Cardiac muscle cell (in vitro differentiated cells and primary cell): Measurements from ENCODE around the gene PDE10A. TPM values are rescaled to one million over a fixed set of nuclear protein-coding genes. Genes with fewer than 3 reads are reported as not detected.

ENCODE experiments used
- DNase-seq, 2 donors: peaks; one replicate each; pipeline versions ENCODE4 v3.0.0 to v3.0.0-alpha.2; 2010 to 2017; ENCODE audit warnings: low read depth in 1 of 2, low spot score in 1 of 2
- H3K27ac ChIP-seq: fragments of 200-600 bp; sonication (generic); 2 replicates; pipeline ENCODE4 v1.5.1; 2016
- H3K27me3 ChIP-seq: fragments of 200-600 bp; sonication (generic); 2 replicates; pipeline ENCODE4 v1.6.0; 2016; ENCODE audit warnings: control low read depth
- H3K36me3 ChIP-seq: fragments of 200-600 bp; sonication (generic); 2 replicates; pipeline ENCODE4 v1.5.1; 2016; ENCODE audit warnings: control low read depth
- H3K4me1 ChIP-seq: fragments of 200-600 bp; sonication (generic); 2 replicates; pipeline ENCODE4 v1.8.1; 2017; ENCODE audit warnings: low read depth, mild to moderate bottlenecking, mixed run types
- H3K4me3 ChIP-seq: fragments of 200-600 bp; sonication (generic); 2 replicates; pipeline ENCODE4 v1.5.1; 2016; ENCODE audit warnings: mild to moderate bottlenecking
- H3K9me3 ChIP-seq: fragments of 200-600 bp; sonication (generic); 2 replicates; pipeline ENCODE4 v1.5.1; 2017; ENCODE audit warnings: low read depth, mild to moderate bottlenecking, control low read depth
- polyA plus RNA-seq: library from polyadenylated mRNA; unstranded; fragments of >200 nt; fragmentation: Nextera tagmentation; extraction: Ambion mirVana; gene quantifications from 2 replicates; pipeline ENCODE4 v1.2.1, GENCODE V29; 2016
- total RNA-seq: library from RNA; depleted of rRNA; stranded (reverse); fragments of >200 nt; gene quantifications from 2 replicates; pipeline ENCODE4 v1.2.3, GENCODE V29; 2016
- TF ChIP-seq, protein P1 (sequence below): IDR thresholded peaks from 2 replicates; pipeline ENCODE4 v1.5.1; 2012; ENCODE audit warnings: low read depth, mild to moderate bottlenecking, low read length

Gene PDE10A
- total and polyA plus RNA-seq, 2 experiments from 2014 or later: 0.82 to 5.4 TPM

DNA sequence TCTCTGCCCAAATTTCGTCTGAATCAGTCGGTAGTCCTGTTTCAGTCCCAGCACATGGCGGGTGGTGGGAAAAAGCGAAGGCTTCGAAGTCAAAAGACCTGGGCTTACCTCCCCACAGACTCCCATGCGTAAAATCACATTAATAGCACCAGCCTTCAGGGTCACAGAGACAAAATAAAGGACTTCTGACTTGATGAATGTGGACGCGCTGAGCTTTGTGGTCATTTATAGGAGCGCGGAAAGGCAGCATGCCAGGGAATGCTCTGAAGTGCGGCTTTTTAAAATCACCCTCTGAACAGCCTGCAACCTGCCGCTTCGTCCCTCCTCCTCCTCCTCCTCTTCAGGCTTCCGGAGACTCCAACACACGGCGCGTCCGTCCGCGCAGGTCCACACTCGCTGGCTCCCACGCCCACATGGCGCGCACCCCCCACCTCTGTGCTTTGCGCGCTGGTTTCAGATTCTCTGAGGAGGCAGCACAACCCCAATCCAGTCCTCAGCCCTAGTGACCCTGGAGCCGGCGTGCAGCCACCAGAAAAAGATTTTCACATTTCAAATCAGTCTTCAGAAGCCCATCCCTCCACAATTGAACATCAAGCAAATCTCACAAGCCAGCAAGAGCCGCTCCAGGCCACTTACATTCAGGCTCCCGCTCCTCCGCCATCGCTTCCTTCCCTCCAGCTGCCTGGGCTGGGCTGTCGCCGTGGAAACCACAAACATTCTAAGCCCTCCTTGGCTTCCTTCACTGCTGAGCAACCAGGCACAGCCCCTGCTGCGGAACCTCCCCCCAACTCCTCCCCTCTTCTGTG is 353.9 kb downstream of the PDE10A start, which contains the start of gene C6orf118:
C6orf118 (minus strand) TSS at position 680 of the 806 bp plus-strand sequence; CDS start at position 661, 19 bp downstream.
- Histone ChIP-seq H3K9me3 (no peaks in the 10 kb centered on the region), H3K4me3 (peak within 1 kb of the TSS; percentile 24), H3K4me1 (no peaks in the 10 kb centered on the region), H3K27ac (no peak within 1 kb of the TSS), H3K27me3 (no peaks in the 10 kb centered on the region), H3K36me3 (no peaks in the 10 kb centered on the region)
- TF ChIP-seq, protein P1, sequence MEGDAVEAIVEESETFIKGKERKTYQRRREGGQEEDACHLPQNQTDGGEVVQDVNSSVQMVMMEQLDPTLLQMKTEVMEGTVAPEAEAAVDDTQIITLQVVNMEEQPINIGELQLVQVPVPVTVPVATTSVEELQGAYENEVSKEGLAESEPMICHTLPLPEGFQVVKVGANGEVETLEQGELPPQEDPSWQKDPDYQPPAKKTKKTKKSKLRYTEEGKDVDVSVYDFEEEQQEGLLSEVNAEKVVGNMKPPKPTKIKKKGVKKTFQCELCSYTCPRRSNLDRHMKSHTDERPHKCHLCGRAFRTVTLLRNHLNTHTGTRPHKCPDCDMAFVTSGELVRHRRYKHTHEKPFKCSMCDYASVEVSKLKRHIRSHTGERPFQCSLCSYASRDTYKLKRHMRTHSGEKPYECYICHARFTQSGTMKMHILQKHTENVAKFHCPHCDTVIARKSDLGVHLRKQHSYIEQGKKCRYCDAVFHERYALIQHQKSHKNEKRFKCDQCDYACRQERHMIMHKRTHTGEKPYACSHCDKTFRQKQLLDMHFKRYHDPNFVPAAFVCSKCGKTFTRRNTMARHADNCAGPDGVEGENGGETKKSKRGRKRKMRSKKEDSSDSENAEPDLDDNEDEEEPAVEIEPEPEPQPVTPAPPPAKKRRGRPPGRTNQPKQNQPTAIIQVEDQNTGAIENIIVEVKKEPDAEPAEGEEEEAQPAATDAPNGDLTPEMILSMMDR: no peak
- DNase-seq: peak; percentile 88 to 89

DNA sequence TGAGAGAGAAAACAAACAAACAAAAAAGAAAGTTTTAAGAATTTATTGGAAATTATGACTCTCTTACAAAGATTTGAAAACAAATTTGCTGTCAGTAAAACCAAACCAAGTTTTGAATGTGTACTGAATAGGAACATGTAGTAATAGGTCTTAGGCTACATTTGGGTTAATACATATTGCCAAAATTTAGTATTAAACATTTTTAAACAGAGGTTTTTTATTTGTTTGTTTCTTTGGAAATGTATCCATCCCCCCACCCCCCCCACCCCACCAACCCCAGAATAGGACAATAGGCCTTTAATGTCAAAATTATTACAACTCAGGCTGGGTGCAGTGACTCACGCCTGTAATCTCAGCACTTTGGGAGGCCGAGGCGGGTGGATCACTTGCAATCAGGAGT is 356.1 kb downstream of the PDE10A start:
- TF ChIP-seq, protein P1: no peak
- no peak for DNase-seq
- no peaks in the 10 kb centered on the region for H3K36me3 ChIP-seq
- H3K4me3 ChIP-seq: no peak overlapping the region
- no peaks in the 10 kb centered on the region for H3K9me3 ChIP-seq
- no peaks in the 10 kb centered on the region for H3K27me3 ChIP-seq
- H3K4me1 ChIP-seq: no peaks in the 10 kb centered on the region
- no peak overlapping the region for H3K27ac ChIP-seq

DNA sequence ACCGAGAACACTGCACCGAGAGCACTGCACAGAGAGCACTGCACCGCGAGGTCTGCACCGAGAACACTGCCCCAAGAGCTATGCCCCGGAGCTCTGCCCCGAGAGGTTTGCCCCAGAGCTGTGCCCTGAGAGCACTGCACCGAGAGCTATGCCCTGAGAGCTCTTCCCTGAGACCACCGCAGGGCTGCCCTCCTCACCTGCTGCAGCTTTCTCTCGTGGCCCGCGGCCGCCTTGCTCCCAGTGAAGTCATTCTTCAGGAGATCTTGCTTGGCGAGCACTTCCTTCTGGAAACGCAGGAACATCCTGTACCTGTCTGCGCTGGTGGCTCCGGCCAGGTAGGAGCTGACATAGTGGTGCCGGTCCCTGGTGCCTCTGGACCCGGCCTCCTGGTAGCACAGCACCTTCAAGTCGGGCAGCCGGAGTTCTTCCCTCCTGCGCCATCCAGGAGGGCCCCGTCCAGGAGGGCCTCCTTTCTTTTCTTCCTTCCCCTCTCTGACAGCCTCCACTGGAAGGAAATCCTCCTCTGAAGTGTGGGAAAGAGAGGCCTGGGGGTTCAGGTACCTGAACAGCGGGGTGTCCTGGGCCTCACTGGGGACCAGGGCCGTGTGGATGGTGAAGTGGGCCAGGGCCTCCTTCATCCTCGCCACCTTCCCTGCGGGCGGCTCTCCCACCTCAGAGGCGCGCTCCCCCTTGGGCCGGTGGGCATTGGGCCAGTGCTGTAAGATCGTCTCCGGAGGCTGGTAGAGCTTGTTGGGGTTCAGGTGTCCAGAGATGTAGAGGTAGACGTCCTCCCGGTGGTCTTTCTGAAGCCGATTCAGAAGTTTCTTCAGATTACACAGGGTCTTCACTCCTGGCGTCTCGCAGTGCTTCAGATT is 361.4 kb downstream of the PDE10A start:
- H3K27ac ChIP-seq: no peak overlapping the region
- TF ChIP-seq, protein P1: no peak
- H3K27me3 ChIP-seq: no peaks in the 10 kb centered on the region

DNA sequence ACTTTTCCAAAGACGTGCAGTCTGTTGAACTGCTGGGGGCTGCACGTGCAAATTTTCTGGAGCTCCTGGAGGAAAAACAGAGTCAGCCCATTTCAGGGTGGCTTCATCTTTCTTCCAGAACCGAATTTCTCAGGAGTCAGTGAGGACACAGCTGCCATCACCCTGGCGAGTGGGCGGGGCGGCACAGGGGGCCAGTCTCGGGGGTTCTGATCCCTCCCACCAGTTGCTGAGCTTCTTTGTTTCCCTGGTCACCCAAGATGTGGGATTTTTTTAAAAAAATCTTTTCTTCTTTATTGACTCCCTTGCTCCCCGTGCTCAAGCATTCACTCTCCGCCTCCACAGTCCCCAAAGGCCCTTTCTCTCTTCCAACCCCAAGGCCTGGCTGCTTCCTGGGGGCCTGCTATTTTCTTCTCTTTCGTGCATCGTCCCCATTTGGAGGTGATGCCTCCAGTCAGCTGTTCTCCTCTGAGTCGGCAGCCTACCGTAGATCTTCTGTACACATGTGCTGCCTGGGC is 362.6 kb downstream of the PDE10A start:
- H3K27me3 ChIP-seq: no peaks in the 10 kb centered on the region
- H3K9me3 ChIP-seq: no peaks in the 10 kb centered on the region
- H3K4me3 ChIP-seq: no peak overlapping the region
- TF ChIP-seq, protein P1: no peak
- no peaks in the 10 kb centered on the region for H3K36me3 ChIP-seq
- no peak for DNase-seq
- H3K4me1 ChIP-seq: no peaks in the 10 kb centered on the region
- no peak overlapping the region for H3K27ac ChIP-seq

More for the DNA sequence above, 361.4 kb downstream of the PDE10A start:
- no peaks in the 10 kb centered on the region for H3K36me3 ChIP-seq
- DNase-seq: no peak
- no peak overlapping the region for H3K4me3 ChIP-seq
- no peaks in the 10 kb centered on the region for H3K9me3 ChIP-seq
- no peaks in the 10 kb centered on the region for H3K4me1 ChIP-seq

DNA sequence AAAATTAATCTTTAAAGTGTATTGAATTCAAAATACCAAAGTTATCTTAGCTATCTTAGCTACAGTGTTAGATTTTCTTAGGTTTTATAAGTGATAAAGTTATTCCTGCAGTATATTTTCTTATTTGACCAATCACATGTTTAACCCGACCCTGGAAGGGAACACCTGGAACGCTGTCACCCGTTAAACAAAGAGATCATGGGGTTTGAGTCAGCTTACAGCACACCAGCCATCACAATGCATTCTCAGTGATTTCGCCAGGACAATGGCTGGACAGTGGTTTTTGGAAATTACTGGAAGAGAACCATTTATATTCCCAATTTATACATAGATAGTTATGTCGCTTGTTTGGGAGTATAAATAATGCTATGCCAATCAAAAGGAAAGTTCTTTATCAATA is 364.2 kb downstream of the PDE10A start:
- no peaks in the 10 kb centered on the region for H3K27me3 ChIP-seq
- TF ChIP-seq, protein P1: no peak
- no peak overlapping the region for H3K4me3 ChIP-seq
- DNase-seq: no peak
- H3K9me3 ChIP-seq: no peaks in the 10 kb centered on the region
- no peaks in the 10 kb centered on the region for H3K36me3 ChIP-seq
- no peaks in the 10 kb centered on the region for H3K4me1 ChIP-seq
- no peak overlapping the region for H3K27ac ChIP-seq
